Measurements from ENCODE around the gene CDKAL1.

The CDKAL1 gene

GRCh38 chr6:21078497-21078896, 544.2 kb downstream of the CDKAL1 start:
- Histone ChIP-seq H3K27ac (ENCODE audit: low read length) (no peak overlapping the region), H3K36me3 (replicated peaks; ENCODE audit: low read depth, low read length) (peaks cover 7% of the 10 kb centered on the region), H3K79me2 (ENCODE audit: low read length) (no peaks in the 10 kb centered on the region), H3K9me3 (ENCODE audit: insufficient read depth, low read length) (no peaks in the 10 kb centered on the region), H3K4me3 (ENCODE audit: low read length) (no peak overlapping the region), H3K9ac (ENCODE audit: low read length) (no peak overlapping the region), H2AFZ (ENCODE audit: low read depth, low read length) (no peak overlapping the region), H4K20me1 (ENCODE audit: insufficient read depth, low read length) (no peaks in the 10 kb centered on the region), H3K4me2 (ENCODE audit: low read length) (no peak overlapping the region), H3K27me3 (ENCODE audit: low read depth, low read length) (no peaks in the 10 kb centered on the region), H3K4me1 (ENCODE audit: low read length) (no peaks in the 10 kb centered on the region)
- no peak for TF ChIP-seq CTCF (IDR thresholded peaks at IDR 0.05; ENCODE audit: low read depth, low read length)
- no peak for TF ChIP-seq EZH2phosphoT487 (IDR thresholded peaks at IDR 0.05; ENCODE audit: low read depth)

GRCh38 chr6:21079468-21080048, 545.3 kb downstream of the CDKAL1 start:
- Histone ChIP-seq H3K27ac (ENCODE audit: low read length) (no peak overlapping the region), H2AFZ (ENCODE audit: low read depth, low read length) (no peak overlapping the region), H4K20me1 (ENCODE audit: insufficient read depth, low read length) (no peaks in the 10 kb centered on the region), H3K4me2 (ENCODE audit: low read length) (no peak overlapping the region), H3K4me3 (ENCODE audit: low read length) (no peak overlapping the region), H3K36me3 (replicated peaks; ENCODE audit: low read depth, low read length) (peaks cover 3% of the 10 kb centered on the region), H3K4me1 (ENCODE audit: low read length) (no peaks in the 10 kb centered on the region), H3K9ac (ENCODE audit: low read length) (no peak overlapping the region), H3K27me3 (ENCODE audit: low read depth, low read length) (no peaks in the 10 kb centered on the region), H3K79me2 (ENCODE audit: low read length) (no peaks in the 10 kb centered on the region), H3K9me3 (ENCODE audit: insufficient read depth, low read length) (no peaks in the 10 kb centered on the region)
- TF ChIP-seq CTCF (IDR thresholded peaks at IDR 0.05; ENCODE audit: low read depth, low read length) (no peak), EZH2phosphoT487 (IDR thresholded peaks at IDR 0.05; ENCODE audit: low read depth) (no peak)

- no peak for TF ChIP-seq EZH2phosphoT487 (IDR thresholded peaks at IDR 0.05; ENCODE audit: low read depth)
- no peak for TF ChIP-seq CTCF (IDR thresholded peaks at IDR 0.05; ENCODE audit: low read depth, low read length)
- peaks cover 3% of the 10 kb centered on the region for H3K36me3 ChIP-seq (replicated peaks; ENCODE audit: low read depth, low read length)
- no peaks in the 10 kb centered on the region for H3K27me3 ChIP-seq (ENCODE audit: low read depth, low read length)
- no peaks in the 10 kb centered on the region for H3K4me1 ChIP-seq (ENCODE audit: low read length)
- H3K4me3 ChIP-seq (ENCODE audit: low read length): no peak overlapping the region
- no peak overlapping the region for H3K27ac ChIP-seq (ENCODE audit: low read length)
- H3K79me2 ChIP-seq (ENCODE audit: low read length): no peaks in the 10 kb centered on the region
- no peak overlapping the region for H3K4me2 ChIP-seq (ENCODE audit: low read length)
- no peaks in the 10 kb centered on the region for H3K9me3 ChIP-seq (ENCODE audit: insufficient read depth, low read length)
- no peak overlapping the region for H2AFZ ChIP-seq (ENCODE audit: low read depth, low read length)
- H3K9ac ChIP-seq (ENCODE audit: low read length): no peak overlapping the region
- no peaks in the 10 kb centered on the region for H4K20me1 ChIP-seq (ENCODE audit: insufficient read depth, low read length)
Measured at GRCh38 chr6:21080221-21080620, 546.0 kb downstream of the CDKAL1 start.

GRCh38 chr6:21082091-21082490, 547.8 kb downstream of the CDKAL1 start:
- Histone ChIP-seq H3K4me1 (ENCODE audit: low read length) (no peaks in the 10 kb centered on the region), H3K4me3 (ENCODE audit: low read length) (no peak overlapping the region), H3K4me2 (ENCODE audit: low read length) (no peak overlapping the region), H3K9me3 (ENCODE audit: insufficient read depth, low read length) (no peaks in the 10 kb centered on the region), H3K9ac (ENCODE audit: low read length) (no peak overlapping the region), H3K27ac (ENCODE audit: low read length) (no peak overlapping the region), H3K27me3 (ENCODE audit: low read depth, low read length) (no peaks in the 10 kb centered on the region), H2AFZ (ENCODE audit: low read depth, low read length) (no peak overlapping the region), H3K36me3 (replicated peaks; ENCODE audit: low read depth, low read length) (peaks cover 3% of the 10 kb centered on the region), H3K79me2 (ENCODE audit: low read length) (no peaks in the 10 kb centered on the region), H4K20me1 (ENCODE audit: insufficient read depth, low read length) (no peaks in the 10 kb centered on the region)
- TF ChIP-seq CTCF (IDR thresholded peaks at IDR 0.05; ENCODE audit: low read depth, low read length) (no peak), EZH2phosphoT487 (IDR thresholded peaks at IDR 0.05; ENCODE audit: low read depth) (no peak)
